ENCODE measurements around the gene FAM107A.

FAM107A gene

GRCh38 chr3:58566398-58567250, 10.6 kb downstream of the FAM107A start:
- DNase-seq, result no peak

GRCh38 chr3:58565621-58566397, 11.4 kb downstream of the FAM107A start:
- DNase-seq, result no peak

- no peak for DNase-seq
Observed at GRCh38 chr3:58564456-58565160, 12.6 kb downstream of the FAM107A start.

- no peak for DNase-seq
Observed at GRCh38 chr3:58564054-58564453, 13.1 kb downstream of the FAM107A start.

- no peak for DNase-seq
Observed at GRCh38 chr3:58563386-58564035, 13.7 kb downstream of the FAM107A start.

GRCh38 chr3:58562498-58562897, 14.7 kb downstream of the FAM107A start:
- DNase-seq, result no peak

- no peak for DNase-seq
Observed at GRCh38 chr3:58560771-58561311, 16.4 kb downstream of the FAM107A start.

- no peak for DNase-seq
Observed at GRCh38 chr3:58559586-58559985, 17.6 kb downstream of the FAM107A start.

GRCh38 chr3:58557491-58557890, 19.7 kb downstream of the FAM107A start:
- no peak for DNase-seq

GRCh38 chr3:58556761-58557221, 20.4 kb downstream of the FAM107A start:
- no peak for DNase-seq

- no peak for DNase-seq
Observed at GRCh38 chr3:58556001-58556400, 21.2 kb downstream of the FAM107A start.

GRCh38 chr3:58555203-58555602, 22.0 kb downstream of the FAM107A start:
- DNase-seq, result no peak

GRCh38 chr3:58553003-58553402, 24.2 kb downstream of the FAM107A start:
- DNase-seq, result no peak

- no peak for DNase-seq
Observed at GRCh38 chr3:58551636-58552180, 25.5 kb downstream of the FAM107A start.

- DNase-seq, result no peak
Observed at GRCh38 chr3:58544541-58544940, 32.6 kb downstream of the FAM107A start.

- no peak for DNase-seq
Observed at GRCh38 chr3:58540176-58540858, 36.9 kb downstream of the FAM107A start.

- DNase-seq, result no peak
Observed at GRCh38 chr3:58539626-58540025, 37.6 kb downstream of the FAM107A start.

- DNase-seq, result no peak
Observed at GRCh38 chr3:58537412-58538301, 39.5 kb downstream of the FAM107A start.

GRCh38 chr3:58536501-58537411, 40.4 kb downstream of the FAM107A start, which contains the start of gene ACOX2:
Gene ACOX2, minus strand, starts transcription at chr3:58537190. Its CDS starts 2,084 bp downstream, at chr3:58535106.
- no peak for DNase-seq
